ENCODE data around the gene DPP7. TPM values are rescaled to one million over a fixed set of nuclear protein-coding genes. Genes with fewer than 3 reads are reported as not detected.

The DPP7 gene
- total and polyA plus RNA-seq, 2 experiments from 2014 or later = 19.7 to 26.8 TPM

GRCh38 chr9:137078701-137079400, 35.7 kb downstream of the DPP7 start:
- H3K4me2 ChIP-seq = peak overlapping the region; percentile 88
- H3K27me3 Mint-ChIP-seq (ENCODE audit: insufficient read depth, low read depth, poor library complexity) = peaks cover 45% of the 10 kb centered on the region
- peaks cover 13% of the 10 kb centered on the region for H3K4me1 Mint-ChIP-seq
- no peaks in the 10 kb centered on the region for H3K9me2 ChIP-seq (ENCODE audit: insufficient read depth)
- H3K27ac ChIP-seq (ENCODE audit: low read depth) = no peak overlapping the region
- peaks cover 24% of the 10 kb centered on the region for H3F3A ChIP-seq (replicated peaks; ENCODE audit: low read depth)
- peaks cover 40% of the 10 kb centered on the region for H3K27me3 ChIP-seq (ENCODE audit: insufficient read depth)
- TF ChIP-seq ZNF331 (CRISPR knock-in tag; IDR thresholded peaks at IDR 0.05; ENCODE audit: low read depth) (no peak), EZH2 (IDR thresholded peaks at IDR 0.05; ENCODE audit: low read depth, unreplicated experiment) (peak; percentile 44), NANOG (IDR thresholded peaks at IDR 0.05; ENCODE audit: borderline replicate concordance) (no peak), STAT1 (IDR thresholded peaks at IDR 0.05; ENCODE audit: unreplicated experiment) (no peak), CTCF (conservative IDR thresholded peaks at IDR 0.05; ENCODE audit: low read depth in 2 of 2) (no peak), POLR2AphosphoS5 (IDR thresholded peaks at IDR 0.05; ENCODE audit: low read depth) (peak; percentile 57; the same call in 1 of the 2 replicates)
- peak overlapping the region; percentile 86 for H2AFZ ChIP-seq
- ATAC-seq = peak; percentile 70
- 0 out of 2 replicates have a peak, but pooled peaks cover 6% of the 10 kb centered on the region for H4K20me1 ChIP-seq (replicated peaks; ENCODE audit: insufficient read depth)
- H3K27ac Mint-ChIP-seq = no peak overlapping the region
- H3K4me3 ChIP-seq = peak overlapping the region; percentile 64
- DNase-seq (ENCODE audit: low spot score) = peak; percentile 62
- no peaks in the 10 kb centered on the region for H3K9me3 Mint-ChIP-seq
- no peaks in the 10 kb centered on the region for H3K79me2 ChIP-seq (replicated peaks; ENCODE audit: insufficient read depth)
- no peaks in the 10 kb centered on the region for H3K36me3 Mint-ChIP-seq (ENCODE audit: low read depth)
- H3K36me3 ChIP-seq (ENCODE audit: insufficient read depth) = no peaks in the 10 kb centered on the region
- H3K4me3 Mint-ChIP-seq = peak overlapping the region; percentile 70
- peaks cover 24% of the 10 kb centered on the region for H3K4me1 ChIP-seq (ENCODE audit: insufficient read depth)

- Histone ChIP-seq H3K36me3 (ENCODE audit: insufficient read depth) (no peaks in the 10 kb centered on the region), H3K27me3 (ENCODE audit: insufficient read depth) (peaks cover 40% of the 10 kb centered on the region), H3K4me1 (ENCODE audit: insufficient read depth) (peaks cover 24% of the 10 kb centered on the region), H3K4me2 (peak overlapping the region; percentile 88), H3K4me3 (peak overlapping the region; percentile 64), H3F3A (replicated peaks; ENCODE audit: low read depth) (peaks cover 27% of the 10 kb centered on the region), H3K9me2 (ENCODE audit: insufficient read depth) (no peaks in the 10 kb centered on the region), H4K20me1 (replicated peaks; ENCODE audit: insufficient read depth) (0 out of 2 replicates have a peak, but pooled peaks cover 6% of the 10 kb centered on the region), H3K79me2 (replicated peaks; ENCODE audit: insufficient read depth) (no peaks in the 10 kb centered on the region), H2AFZ (no peak overlapping the region; the same call in 1 of the 2 replicates), H3K27ac (ENCODE audit: low read depth) (no peak overlapping the region)
- no peak for TF ChIP-seq NANOG (IDR thresholded peaks at IDR 0.05; ENCODE audit: borderline replicate concordance)
- no peak for DNase-seq (ENCODE audit: low spot score)
- peak; percentile 11 for ATAC-seq
- Mint-ChIP-seq H3K4me1 (peaks cover 13% of the 10 kb centered on the region), H3K36me3 (ENCODE audit: low read depth) (no peaks in the 10 kb centered on the region), H3K27ac (no peak overlapping the region), H3K9me3 (no peaks in the 10 kb centered on the region), H3K4me3 (peak overlapping the region; percentile 70), H3K27me3 (ENCODE audit: insufficient read depth, low read depth, poor library complexity) (peaks cover 48% of the 10 kb centered on the region)
Observed at GRCh38 chr9:137077758-137078693, 36.5 kb downstream of the DPP7 start.
